AML-193 (cell line): ENCODE results near the gene CCDC61.

ENCODE experiments used
- DNase-seq, 2 experiments: peaks; one replicate each; lab custom pipeline; 2025; lab: John Stamatoyannopoulos, UW

The CCDC61 gene

DNA sequence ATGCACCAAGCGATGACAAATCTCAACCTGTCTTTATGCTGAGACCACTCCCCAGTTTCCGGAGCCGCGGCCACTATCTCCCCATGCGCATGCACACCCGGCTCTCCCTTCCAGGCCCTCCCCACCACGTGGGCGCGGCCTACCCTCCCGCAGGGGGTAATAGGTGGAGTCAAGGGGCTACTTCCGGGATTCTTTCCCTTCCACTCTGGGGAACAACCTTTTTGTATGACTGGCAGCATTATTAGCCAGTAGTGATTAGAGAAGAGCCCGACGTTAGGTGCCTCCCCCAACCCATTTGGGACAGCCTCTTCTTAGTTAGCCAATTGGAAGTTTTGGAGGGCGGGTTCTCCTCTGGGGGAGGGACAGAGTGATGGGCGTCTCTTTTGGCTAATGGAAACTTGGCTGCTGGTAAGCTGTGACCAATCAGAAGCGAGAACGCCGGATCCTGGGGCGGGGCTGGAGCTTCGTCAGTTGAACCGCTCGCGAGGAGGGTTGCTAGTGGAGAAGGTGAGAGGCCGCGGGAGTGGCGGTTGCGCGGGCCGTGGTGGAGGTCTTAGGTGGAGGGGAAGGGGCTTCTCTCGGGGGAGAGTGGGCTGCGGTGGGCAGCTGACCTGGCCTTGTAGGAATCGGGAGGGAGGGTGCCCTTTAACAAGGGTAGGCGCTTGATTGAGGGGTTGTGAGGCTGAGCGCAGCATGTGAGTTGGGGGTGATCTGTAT lies at the start of gene CCDC61:
TSS of gene CCDC61 (plus strand) at position 470 of the 717 bp plus-strand sequence. CDS start 7,552 bp downstream, outside the sequence.
- DNase-seq = peak; percentile 95 to 98

GRCh38 chr19:45947926-45948325 lies 47.3 kb upstream of the CCDC61 start:
- no peak for DNase-seq

DNA sequence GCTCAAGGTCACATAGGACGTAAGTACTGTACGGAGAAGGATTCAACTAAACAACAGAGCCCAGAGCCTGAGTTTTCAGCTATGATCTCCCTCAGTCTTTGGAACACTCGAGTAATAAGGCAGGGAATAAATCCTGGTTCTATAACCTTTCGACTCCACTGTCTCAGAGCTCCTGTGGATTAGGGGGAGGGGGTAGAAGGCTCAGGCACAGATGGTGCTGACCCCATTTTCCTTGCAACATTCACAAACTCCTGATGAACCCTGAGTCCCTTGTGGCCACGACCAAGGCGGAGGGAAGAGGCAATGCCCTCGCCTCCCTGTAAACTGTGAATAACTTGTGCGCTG lies 43.0 kb upstream of the CCDC61 start:
- DNase-seq = no peak

- DNase-seq = peak in 1 of 2 experiments; percentile 4
Measured at GRCh38 chr19:45952686-45953505, 42.4 kb upstream of the CCDC61 start.

DNA sequence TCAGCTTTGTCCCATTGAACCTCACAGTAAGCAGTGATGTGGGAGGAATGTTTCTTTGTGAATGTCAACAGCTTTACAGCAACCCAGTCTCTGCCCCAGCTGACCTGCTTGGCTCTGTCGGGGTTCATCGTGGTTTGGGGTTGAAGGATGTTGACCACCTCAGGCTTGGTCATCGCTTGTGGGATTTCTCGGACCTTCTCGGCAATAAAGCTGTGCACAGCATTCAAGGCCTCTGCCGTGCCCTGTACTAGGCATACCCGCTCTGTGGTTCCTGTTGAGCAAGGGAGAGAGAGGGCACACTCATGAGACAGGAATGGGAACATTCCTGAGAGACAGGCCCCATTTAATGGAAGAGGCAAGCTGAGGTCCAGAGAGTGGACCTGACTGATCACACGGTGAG lies 41.6 kb upstream of the CCDC61 start:
- DNase-seq = no peak

DNA sequence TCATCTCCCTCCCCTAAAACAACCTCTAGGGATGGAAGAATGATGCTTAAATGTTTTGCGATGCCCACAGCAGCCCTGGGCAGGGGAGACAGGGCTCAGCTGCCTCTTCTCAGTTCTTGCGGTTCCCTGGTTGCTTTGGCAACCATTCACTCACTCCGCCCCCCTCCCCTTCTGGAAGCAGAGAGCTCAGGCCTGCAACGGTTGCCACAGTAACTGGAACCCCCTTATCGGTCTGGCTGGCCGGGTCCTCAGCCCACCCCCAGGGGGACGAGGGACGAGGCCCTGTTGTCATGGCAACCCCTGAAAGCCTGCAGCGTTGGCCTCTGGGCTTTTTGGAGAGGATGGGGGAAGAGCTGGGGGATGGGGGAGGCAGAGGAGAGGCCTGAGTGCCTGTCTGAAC lies 41.1 kb upstream of the CCDC61 start:
- DNase-seq = no peak

GRCh38 chr19:45955905-45956608 lies 39.2 kb upstream of the CCDC61 start:
- no peak for DNase-seq

DNA sequence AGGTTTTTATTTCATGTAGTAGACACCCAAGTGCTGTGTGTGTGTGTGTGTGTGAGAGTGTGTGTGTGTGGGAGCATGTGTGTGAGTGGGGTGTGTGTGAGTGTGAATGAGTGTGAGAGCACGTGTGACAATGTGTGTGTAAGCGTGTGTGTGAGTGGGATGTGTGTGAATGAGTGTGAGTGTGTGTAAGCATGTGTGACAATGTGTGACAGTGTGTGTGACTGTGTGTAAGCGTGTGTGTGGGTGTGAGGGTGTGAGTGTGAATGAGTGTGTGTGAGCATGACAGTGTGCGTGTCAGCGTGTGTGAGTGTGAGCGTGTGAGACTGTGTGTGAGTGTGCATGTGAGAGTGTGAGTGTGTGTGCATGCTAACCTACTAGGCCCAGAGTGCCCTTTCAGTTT lies 36.9 kb upstream of the CCDC61 start:
- DNase-seq = no peak

- no peak for DNase-seq
Measured at GRCh38 chr19:45958769-45959516, 36.3 kb upstream of the CCDC61 start.

DNA sequence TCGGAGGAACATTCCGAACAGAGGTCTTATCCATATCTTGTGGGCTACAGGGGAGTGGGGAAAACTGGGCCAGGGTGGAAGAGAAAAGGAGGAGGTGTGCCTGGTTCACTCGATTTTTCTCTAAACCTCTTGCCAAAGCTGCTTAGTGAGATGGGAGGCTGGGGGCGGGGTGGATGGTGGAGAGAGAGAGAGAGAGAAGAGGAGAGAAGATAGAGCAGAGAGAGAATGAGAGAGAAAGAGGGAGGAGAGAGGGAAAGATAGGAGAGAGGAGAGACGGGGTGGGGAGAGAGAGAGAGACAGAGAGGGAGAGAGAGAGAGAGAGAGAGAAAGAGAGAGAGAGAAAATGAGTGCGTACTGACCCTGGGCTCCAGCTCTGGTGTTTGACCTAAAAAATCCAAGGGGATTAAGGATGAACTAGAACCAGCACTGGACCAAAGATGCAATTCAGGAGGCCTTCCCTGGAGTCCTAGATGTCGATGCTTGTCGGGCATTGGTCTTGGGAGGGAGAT lies 35.7 kb upstream of the CCDC61 start:
- no peak for DNase-seq

GRCh38 chr19:45960595-45961235 lies 34.6 kb upstream of the CCDC61 start:
- no peak for DNase-seq

DNA sequence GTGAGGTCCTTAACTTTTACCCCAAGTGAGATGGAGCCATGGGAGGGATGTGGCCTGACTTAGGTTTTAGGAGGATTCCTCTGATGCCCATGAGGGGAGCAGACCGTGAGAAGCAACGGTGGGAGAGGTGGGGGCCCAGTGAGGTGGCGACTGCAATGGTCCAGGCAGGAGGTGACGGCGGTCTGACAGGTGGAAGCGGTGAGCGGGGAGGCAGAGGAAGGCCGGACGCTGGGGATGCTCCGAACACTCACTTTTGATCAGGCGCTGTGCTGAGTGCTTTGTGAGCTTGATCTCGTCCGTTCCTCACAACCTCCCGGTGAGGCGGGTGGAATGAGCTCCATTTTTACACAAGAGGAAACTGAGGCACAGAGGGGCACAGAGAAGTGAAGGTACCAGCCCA lies 33.2 kb upstream of the CCDC61 start:
- DNase-seq = no peak

- DNase-seq = no peak
Measured at GRCh38 chr19:45967246-45967645, 28.0 kb upstream of the CCDC61 start.

DNA sequence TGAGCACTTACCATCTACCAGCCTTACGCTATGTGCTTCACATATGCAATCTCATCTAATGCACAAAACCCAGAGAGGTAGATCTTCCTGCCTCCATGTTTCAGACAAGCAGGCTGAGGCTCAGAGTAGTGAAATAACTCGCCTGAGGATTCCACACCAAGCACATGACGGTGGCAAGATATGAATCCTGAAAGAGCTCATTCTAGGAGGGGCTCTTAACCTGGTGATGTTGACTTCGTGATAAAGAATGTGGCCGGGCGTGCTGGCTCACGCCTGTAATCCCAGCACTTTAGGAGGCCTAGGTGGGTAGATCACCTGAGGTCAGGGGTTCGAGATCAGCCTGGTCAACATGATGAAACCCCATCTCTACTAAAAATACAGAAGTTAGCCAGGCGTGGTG lies 26.6 kb upstream of the CCDC61 start:
- DNase-seq = no peak

- DNase-seq = no peak
Measured at GRCh38 chr19:45969676-45970075, 25.6 kb upstream of the CCDC61 start.

- no peak for DNase-seq
Measured at GRCh38 chr19:45971260-45971902, 23.9 kb upstream of the CCDC61 start.

DNA sequence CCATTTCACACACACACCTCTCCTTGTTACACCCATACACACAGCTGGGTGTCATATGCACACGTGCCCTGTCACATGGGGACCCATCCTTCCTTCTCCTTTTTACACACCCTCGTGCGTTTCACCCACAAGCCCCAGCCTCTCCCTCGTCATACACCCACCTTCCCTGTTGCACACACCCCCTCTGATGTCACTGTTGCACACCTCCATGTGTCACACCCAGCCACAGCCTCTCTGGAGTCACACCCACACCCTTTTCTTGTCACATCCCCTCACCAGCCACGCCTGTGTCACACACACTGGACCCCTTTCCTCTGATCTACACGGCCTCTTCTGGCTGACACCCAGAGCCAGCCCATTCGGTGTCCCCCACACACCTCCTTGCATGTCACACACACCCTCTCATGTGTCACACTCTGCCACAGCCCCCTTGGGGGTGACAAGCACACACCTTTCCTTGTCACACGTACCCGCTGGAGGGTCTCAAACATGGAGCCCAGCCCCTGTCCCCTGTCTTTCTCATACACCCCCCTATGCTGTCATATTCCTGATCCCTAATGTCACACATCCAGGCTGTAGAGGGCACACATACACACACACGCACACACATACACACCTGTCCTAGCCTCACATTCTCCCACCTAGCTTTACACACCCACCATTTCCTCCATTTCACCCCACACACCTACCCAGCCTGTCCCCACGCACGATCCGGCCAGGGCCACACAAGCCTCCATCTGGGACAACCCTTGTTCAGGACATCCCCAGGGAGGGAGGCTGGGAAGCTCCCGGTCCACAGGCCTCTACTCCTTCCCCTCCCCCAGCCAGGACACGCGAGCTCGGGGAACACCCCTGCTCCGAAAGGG lies 23.0 kb upstream of the CCDC61 start:
- DNase-seq = peak; percentile 11 to 23

GRCh38 chr19:45972947-45973540 lies 22.2 kb upstream of the CCDC61 start:
- no peak for DNase-seq

DNA sequence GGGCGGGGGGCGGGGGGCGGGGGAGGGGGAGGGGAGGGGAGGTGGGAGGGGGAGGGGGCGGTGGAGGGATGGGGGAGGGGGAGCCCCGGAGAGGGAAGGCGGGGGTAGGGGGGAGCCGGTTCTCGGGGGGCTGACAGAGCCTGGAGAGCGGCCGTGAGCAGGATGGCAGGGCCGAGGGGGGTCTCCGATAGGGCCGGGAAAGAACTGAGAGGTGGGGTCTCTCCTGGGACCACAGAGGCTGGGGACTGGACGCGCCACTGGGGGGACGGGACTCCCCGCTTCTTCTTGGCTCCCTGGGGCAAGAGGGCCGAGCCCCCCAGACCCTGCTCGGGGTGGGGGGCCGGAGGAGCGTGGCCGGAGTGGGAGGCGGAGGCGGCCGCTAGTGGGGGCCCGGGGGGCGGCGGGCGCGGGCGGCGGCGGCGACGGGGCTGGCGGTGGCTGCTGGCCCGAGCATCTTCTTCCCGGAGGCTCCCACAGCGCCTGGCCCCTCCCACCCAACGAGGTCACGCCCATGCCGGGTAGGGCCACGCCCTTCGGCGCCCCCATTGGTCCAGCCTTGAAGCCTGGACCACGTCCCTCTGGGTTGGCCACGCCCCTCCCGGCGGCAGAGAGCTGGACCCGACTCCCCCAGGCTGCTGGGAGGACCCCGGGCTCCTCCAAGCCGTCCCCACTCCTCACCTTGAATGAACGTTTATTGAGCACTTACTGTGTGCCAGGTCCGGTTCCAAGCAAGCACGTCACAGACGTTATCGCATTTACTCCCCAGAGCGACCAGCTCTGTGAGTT lies 21.5 kb upstream of the CCDC61 start, which contains the start of gene NOVA2:
TSS of gene NOVA2 (minus strand) at position 313 of the 786 bp plus-strand sequence. CDS start 514 bp downstream, outside the sequence.
- DNase-seq = no peak
